CD8-positive, alpha-beta memory T cell (primary cell): Measurements from ENCODE around the gene PILRA. TPM values are rescaled to one million over a fixed set of nuclear protein-coding genes. Genes with fewer than 3 reads are reported as not detected.
"Not testable (repeated sequence)": the region's sequence is repeated elsewhere in the genome, so short reads cannot be mapped to it uniquely, and the experiment has no call there.

ENCODE experiments used
- CTCF ChIA-PET: fragments of 350-600 bp; sonication (Branson Sonifier 250); formaldehyde crosslinking; loops from one replicate; lab custom pipeline; 2021; ENCODE audit warnings: antibody characterized with exemption; lab: Charles Lee
- POLR2A ChIA-PET: fragments of 350-600 bp; sonication (Branson Sonifier 250); formaldehyde crosslinking; loops from one replicate; lab custom pipeline; 2021; ENCODE audit warnings: antibody characterized with exemption; lab: Charles Lee
- DNase-seq, 5 donors: peaks; one replicate each; pipeline versions ENCODE4 v3.0.0 to v3.0.0-alpha.2; 2020 to 2022; ENCODE audit warnings: mixed read lengths in 1 of 5
- H3K27ac ChIP-seq: one replicate; pipeline ENCODE4 v1.7.0; 2013; ENCODE audit warnings: low read depth, mild to moderate bottlenecking, low read length, moderate library complexity
- H3K27me3 ChIP-seq: 2 replicates; pipeline ENCODE4 v1.7.0; 2013; ENCODE audit warnings: low read length, mild to moderate bottlenecking; ENCODE audit not compliant: insufficient read depth, poor library complexity, severe bottlenecking
- H3K36me3 ChIP-seq: 2 replicates; pipeline ENCODE4 v1.7.0; 2013; ENCODE audit warnings: mild to moderate bottlenecking, low read length, moderate library complexity; ENCODE audit not compliant: insufficient read depth
- H3K4me1 ChIP-seq: 2 replicates; pipeline ENCODE4 v1.7.0; 2013; ENCODE audit warnings: mild to moderate bottlenecking, low read length, moderate library complexity; ENCODE audit not compliant: insufficient read depth
- H3K4me3 ChIP-seq: 2 replicates; pipeline ENCODE4 v1.7.0; 2013; ENCODE audit warnings: mild to moderate bottlenecking, low read length
- H3K9me3 ChIP-seq: 2 replicates; pipeline ENCODE4 v1.7.0; 2013; ENCODE audit warnings: mild to moderate bottlenecking, low read length
- H3K27ac Mint-ChIP-seq, 8 donors: one replicate each; pipeline ENCODE4 v1.8.0; 2020 to 2021; ENCODE audit warnings: mixed read lengths in 8 of 8, mild to moderate bottlenecking in 6 of 8, inconsistent platforms in 3 of 8, moderate library complexity in 3 of 8
- H3K27me3 Mint-ChIP-seq, 2 donors: one replicate each; pipeline ENCODE4 v1.8.0; 2020 to 2021; ENCODE audit warnings: mixed read lengths in 2 of 2, mild to moderate bottlenecking in 1 of 2, moderate library complexity in 1 of 2
- H3K36me3 Mint-ChIP-seq, 3 donors: one replicate each; pipeline ENCODE4 v1.8.0; 2020 to 2021; ENCODE audit warnings: mixed read lengths in 3 of 3, inconsistent platforms in 1 of 3, mild to moderate bottlenecking in 1 of 3
- H3K4me1 Mint-ChIP-seq, 3 donors: one replicate each; pipeline ENCODE4 v1.8.0; 2020 to 2021; ENCODE audit warnings: mixed read lengths in 3 of 3, inconsistent platforms in 1 of 3, mild to moderate bottlenecking in 1 of 3
- H3K4me3 Mint-ChIP-seq, 7 donors: one replicate each; pipeline ENCODE4 v1.8.0; 2020 to 2021; ENCODE audit warnings: mixed read lengths in 7 of 7, mild to moderate bottlenecking in 6 of 7, moderate library complexity in 4 of 7, inconsistent platforms in 2 of 7
- H3K9me3 Mint-ChIP-seq, 5 donors: one replicate each; pipeline ENCODE4 v1.8.0; 2020 to 2022; ENCODE audit warnings: mixed read lengths in 5 of 5, mild to moderate bottlenecking in 3 of 5, moderate library complexity in 2 of 5, inconsistent platforms in 1 of 5
- polyA plus RNA-seq: library from polyadenylated mRNA; unstranded; fragments of 300-500 nt; fragmentation: Illumina TruSeq; gene quantifications from one replicate; pipeline ENCODE4 v1.2.3, GENCODE V29; 2021
- total RNA-seq, 2 experiments: library from RNA; stranded (reverse); gene quantifications; one replicate each; pipeline ENCODE4 v1.2.3, GENCODE V29; 2021

Gene PILRA
- total and polyA plus RNA-seq, 3 experiments from 2014 or later: 0.37 to 1.9 (median 0.84) TPM

DNA sequence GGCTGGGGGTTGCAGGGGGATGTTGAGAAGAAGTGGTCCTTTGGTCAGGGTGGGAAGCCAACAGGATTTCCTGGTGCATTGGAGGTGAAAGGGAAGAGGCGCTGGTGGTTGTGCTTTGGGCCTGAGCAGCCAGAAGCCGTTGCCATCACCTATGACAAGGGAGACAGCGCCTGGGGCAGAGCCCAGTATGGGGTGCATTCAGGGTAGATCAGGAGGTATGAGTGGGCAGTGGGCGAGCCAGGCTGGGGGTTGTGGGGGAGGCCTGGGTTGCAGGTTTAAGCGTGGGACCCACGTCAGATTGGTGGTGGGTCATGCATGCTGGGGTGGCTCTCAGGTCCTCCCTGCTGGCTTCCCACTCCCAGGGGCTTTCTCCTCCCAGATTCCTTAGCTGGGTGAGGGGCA is 21.6 kb upstream of the PILRA start:
- peak overlapping the region; percentile 17 for H3K4me3 ChIP-seq

DNA sequence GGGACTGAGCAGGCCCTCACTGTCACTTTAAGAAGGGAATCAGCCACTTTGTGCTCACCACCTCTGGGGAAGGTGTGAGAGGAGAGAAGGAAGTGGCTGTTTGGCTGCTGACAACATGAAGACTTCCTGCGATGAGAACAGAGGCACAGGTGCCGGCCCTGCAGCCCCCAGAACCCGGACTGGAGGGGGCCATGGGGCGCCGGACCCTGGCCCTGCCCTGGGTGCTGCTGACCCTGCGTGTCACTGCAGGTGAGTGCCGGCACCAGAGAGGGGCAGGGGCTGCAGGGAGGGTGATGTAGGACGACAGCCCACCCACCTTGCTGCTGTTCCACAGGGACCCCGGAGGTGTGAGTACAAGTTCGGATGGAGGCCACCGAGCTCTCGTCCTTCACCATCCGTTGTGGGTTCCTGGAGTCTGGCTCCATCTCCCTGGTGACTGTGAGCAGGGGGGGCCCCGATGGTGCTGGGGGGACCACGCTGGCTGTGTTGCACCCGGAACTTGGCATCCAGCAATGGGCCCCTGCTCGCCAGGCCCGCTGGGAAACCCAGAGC is 21.0 kb upstream of the PILRA start:
- CTCF ChIA-PET, H3K9me3 Mint-ChIP-seq, POLR2A ChIA-PET, H3K9me3 ChIP-seq, H3K27me3 Mint-ChIP-seq, H3K27me3 ChIP-seq: not testable (repeated sequence)
- Histone ChIP-seq H3K4me3 (peak overlapping the region; percentile 54), H3K4me1 (peaks cover 29% of the 10 kb centered on the region), H3K27ac (peak overlapping the region; percentile 51), H3K36me3 (peaks cover 43% of the 10 kb centered on the region)
- Mint-ChIP-seq H3K4me1 (peaks cover 29 to 46% (median 31%) of the 10 kb centered on the region in 3 donors), H3K36me3 (peaks cover 3 to 72% (median 3%) of the 10 kb centered on the region in 3 donors), H3K27ac (peak overlapping the region; percentile 75 to 97 (median 94)), H3K4me3 (peak overlapping the region; percentile 80 to 96 (median 89))
- peak in 2 of 5 donors; percentile 26 to 41 for DNase-seq

More for the DNA sequence above, 21.6 kb upstream of the PILRA start:
- peak overlapping the region; percentile 81 to 97 (median 92) for H3K27ac Mint-ChIP-seq
- H3K27me3 ChIP-seq: no peaks in the 10 kb centered on the region
- peaks cover 45% of the 10 kb centered on the region for H3K36me3 ChIP-seq
- no peak overlapping the region for H3K27ac ChIP-seq
- H3K36me3 Mint-ChIP-seq: peaks cover 3 to 74% (median 3%) of the 10 kb centered on the region in 3 donors
- CTCF ChIA-PET: no interaction called here
- POLR2A ChIA-PET: no interaction called here
- H3K4me1 Mint-ChIP-seq: peaks cover 29 to 46% (median 31%) of the 10 kb centered on the region in 3 donors
- peaks cover 29% of the 10 kb centered on the region for H3K4me1 ChIP-seq
- no peaks in the 10 kb centered on the region for H3K9me3 Mint-ChIP-seq
- no peak for DNase-seq
- H3K27me3 Mint-ChIP-seq: no peaks in the 10 kb centered on the region
- H3K9me3 ChIP-seq: no peaks in the 10 kb centered on the region
- peak overlapping the region; percentile 80 to 96 (median 89) for H3K4me3 Mint-ChIP-seq

DNA sequence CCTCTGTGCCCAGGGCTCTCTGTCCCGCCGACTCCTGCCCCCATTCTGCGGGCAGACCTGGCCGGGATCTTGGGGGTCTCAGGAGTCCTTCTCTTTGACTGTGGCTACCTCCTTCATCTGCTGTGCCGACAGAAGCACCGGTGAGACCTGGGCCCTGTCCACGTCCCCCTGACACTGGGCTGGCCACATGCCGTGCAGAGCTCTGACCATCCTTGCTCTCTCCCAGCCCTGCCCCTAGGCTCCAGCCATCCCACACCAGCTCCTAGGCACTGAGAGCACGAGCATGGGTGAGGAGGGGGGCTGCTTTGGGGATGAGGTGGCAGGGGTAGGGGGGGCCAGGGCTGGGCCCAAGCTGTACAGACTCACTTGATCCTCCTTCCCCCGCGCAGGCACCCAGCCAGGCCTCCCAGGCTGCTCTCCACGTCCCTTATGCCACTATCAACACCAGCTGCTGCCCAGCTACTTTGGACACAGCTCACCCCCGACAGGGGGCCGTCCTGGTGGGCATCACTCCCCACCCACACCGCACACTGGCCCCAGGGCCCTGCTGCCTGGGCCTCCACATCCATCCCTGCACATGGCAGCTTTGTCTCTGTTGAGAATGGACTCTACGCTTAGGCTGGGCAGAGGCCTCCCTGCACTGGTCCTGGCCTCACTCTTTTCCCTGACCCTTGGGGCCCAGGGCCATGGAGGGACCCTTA is 20.2 kb upstream of the PILRA start:
- Mint-ChIP-seq H3K27ac (peak overlapping the region; percentile 86 to 97 (median 94)), H3K4me3 (peak overlapping the region; percentile 80 to 96 (median 89)), H3K9me3 (no peaks in the 10 kb centered on the region), H3K4me1 (peaks cover 29 to 46% (median 31%) of the 10 kb centered on the region in 3 donors), H3K27me3 (no peaks in the 10 kb centered on the region), H3K36me3 (peaks cover 3 to 73% (median 3%) of the 10 kb centered on the region in 3 donors)
- no peak for DNase-seq
- Histone ChIP-seq H3K4me1 (peaks cover 29% of the 10 kb centered on the region), H3K27ac (peak overlapping the region; percentile 51), H3K4me3 (peak overlapping the region; percentile 54), H3K36me3 (peaks cover 37% of the 10 kb centered on the region), H3K27me3 (no peaks in the 10 kb centered on the region), H3K9me3 (no peaks in the 10 kb centered on the region)
- ChIA-PET POLR2A (no interaction called here), CTCF (no interaction called here)

DNA sequence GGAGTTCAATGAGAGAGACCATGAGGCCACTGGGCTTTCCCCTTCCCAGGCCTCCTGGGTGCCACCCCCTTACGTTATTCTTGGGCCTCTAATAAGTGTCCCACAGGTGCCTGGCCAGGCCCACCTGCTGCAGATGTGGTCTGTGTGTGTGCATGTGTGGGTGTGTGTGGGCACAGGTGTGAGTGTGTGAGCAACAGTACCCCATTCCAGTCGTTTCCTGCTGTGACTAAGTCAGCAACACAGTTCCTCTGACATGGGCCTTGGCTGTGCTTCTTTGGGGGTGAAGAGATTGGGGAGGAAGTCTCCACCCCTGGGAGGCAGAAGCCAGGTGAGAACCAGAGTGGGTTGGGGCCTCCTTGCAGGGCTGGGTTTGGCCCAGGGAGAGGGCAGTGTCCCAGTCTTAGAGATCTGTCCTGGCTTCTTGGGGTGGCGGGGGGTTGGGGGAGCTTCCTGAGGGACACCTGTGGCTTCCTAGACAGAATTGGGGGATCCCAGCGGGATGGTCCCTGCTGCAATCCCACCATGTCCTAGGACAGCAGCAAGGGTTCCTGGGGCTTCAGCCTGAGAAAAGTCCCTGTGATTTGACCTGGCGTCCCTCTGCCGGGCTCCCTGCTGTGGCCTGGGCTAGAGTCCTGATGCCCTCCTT is 19.5 kb upstream of the PILRA start:
- H3K9me3 Mint-ChIP-seq: no peaks in the 10 kb centered on the region
- peaks cover 29% of the 10 kb centered on the region for H3K4me1 ChIP-seq
- peaks cover 44% of the 10 kb centered on the region for H3K36me3 ChIP-seq
- H3K27ac ChIP-seq: peak overlapping the region; percentile 51
- DNase-seq: peak in 3 of 5 donors; percentile 21 to 67 (median 45)
- peak overlapping the region; percentile 54 for H3K4me3 ChIP-seq
- H3K27ac Mint-ChIP-seq: peak overlapping the region; percentile 86 to 97 (median 94)
- peaks cover 29 to 46% (median 31%) of the 10 kb centered on the region in 3 donors for H3K4me1 Mint-ChIP-seq
- peaks cover 3 to 77% (median 4%) of the 10 kb centered on the region in 3 donors for H3K36me3 Mint-ChIP-seq
- no peaks in the 10 kb centered on the region for H3K27me3 ChIP-seq
- H3K4me3 Mint-ChIP-seq: peak overlapping the region; percentile 80 to 96 (median 89)
- ChIA-PET CTCF (no interaction called here), POLR2A (no interaction called here)
- H3K9me3 ChIP-seq: no peaks in the 10 kb centered on the region
- H3K27me3 Mint-ChIP-seq: no peaks in the 10 kb centered on the region

DNA sequence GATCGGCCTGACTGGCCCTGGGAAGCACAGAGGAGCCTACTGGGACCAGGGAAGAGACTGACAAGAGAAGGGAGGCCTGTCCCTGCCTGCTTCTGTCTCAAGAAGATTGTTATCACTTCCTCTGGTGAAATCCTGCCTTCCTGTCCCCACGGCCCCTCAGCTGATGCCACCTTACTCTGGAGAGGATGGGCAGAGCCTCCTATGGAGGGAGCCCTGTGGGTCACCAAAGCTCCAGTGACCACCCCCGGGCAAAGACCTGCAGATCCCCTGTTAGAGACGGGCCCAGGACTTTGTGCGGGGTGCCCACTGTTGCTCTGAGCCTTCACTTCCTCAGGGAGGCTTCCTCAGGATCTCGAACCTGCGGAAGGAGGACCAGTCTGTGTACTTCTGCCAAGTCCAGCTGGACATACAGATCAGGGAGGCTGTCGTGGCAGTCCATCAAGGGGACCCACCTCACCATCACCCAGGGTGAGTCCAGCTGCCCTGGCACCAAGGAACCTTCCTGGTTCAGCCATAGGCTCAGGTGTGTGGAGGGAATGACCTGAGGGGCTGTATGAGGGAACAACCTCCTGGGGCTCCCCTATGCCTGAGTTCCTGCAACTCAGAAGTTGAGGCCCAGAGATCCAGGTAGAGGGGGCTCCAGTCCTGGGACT is 16.7 kb upstream of the PILRA start:
- Mint-ChIP-seq H3K27ac (peak overlapping the region in 5 of 8 donors; percentile 21 to 78 (median 29)), H3K4me3 (no peak overlapping the region), H3K9me3 (no peaks in the 10 kb centered on the region), H3K27me3 (no peaks in the 10 kb centered on the region), H3K36me3 (peaks cover 0 to 77% (median 13%) of the 10 kb centered on the region in 3 donors), H3K4me1 (peaks cover 15 to 31% (median 25%) of the 10 kb centered on the region in 3 donors)
- H3K36me3 ChIP-seq: peaks cover 58% of the 10 kb centered on the region
- DNase-seq: no peak
- POLR2A ChIA-PET: no interaction called here
- H3K27me3 ChIP-seq: no peaks in the 10 kb centered on the region
- peaks cover 24% of the 10 kb centered on the region for H3K4me1 ChIP-seq
- no peaks in the 10 kb centered on the region for H3K9me3 ChIP-seq
- H3K4me3 ChIP-seq: no peak overlapping the region
- CTCF ChIA-PET: interaction anchor here (1.4 kb wide), 2 partner anchors 10 to 154 kb away, joined by 3 to 4 read pairs; no protein-coding TSS in a partner anchor
- no peak overlapping the region for H3K27ac ChIP-seq

DNA sequence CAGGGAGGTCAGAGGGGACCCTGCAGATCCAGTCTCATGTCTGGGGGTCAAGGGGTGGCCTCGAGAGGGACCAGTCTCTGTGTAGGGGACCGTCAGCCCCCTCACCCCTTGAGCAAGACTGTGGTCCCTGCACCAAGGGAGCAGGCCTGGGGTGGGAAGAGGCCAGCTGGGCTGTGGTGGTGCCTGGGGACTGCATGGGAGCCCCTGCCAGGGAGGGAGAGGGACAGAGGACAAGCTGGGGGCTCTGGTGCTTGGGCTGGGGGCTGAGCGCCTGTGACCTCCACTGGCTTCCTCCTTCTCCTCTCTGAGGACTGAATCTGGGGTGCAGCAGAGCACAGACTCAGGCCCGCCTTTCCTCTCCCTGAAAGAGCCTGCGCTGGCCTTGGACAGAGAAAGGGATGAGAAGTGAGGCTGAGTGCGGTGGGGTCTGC is 16.1 kb upstream of the PILRA start:
- H3K27ac ChIP-seq: no peak overlapping the region
- H3K36me3 ChIP-seq: peaks cover 58% of the 10 kb centered on the region
- H3K36me3 Mint-ChIP-seq: peaks cover 2 to 82% (median 16%) of the 10 kb centered on the region in 3 donors
- no peaks in the 10 kb centered on the region for H3K9me3 Mint-ChIP-seq
- no peaks in the 10 kb centered on the region for H3K27me3 Mint-ChIP-seq
- CTCF ChIA-PET: interaction anchor here (1.4 kb wide), 1 partner anchor 154 kb away, joined by 3 read pairs; no protein-coding TSS in a partner anchor
- DNase-seq: no peak
- H3K9me3 ChIP-seq: no peaks in the 10 kb centered on the region
- H3K27me3 ChIP-seq: no peaks in the 10 kb centered on the region
- no peak overlapping the region for H3K4me3 Mint-ChIP-seq
- H3K4me3 ChIP-seq: no peak overlapping the region
- H3K4me1 Mint-ChIP-seq: peaks cover 10 to 30% (median 22%) of the 10 kb centered on the region in 3 donors
- POLR2A ChIA-PET: no interaction called here
- H3K4me1 ChIP-seq: peaks cover 19% of the 10 kb centered on the region
- H3K27ac Mint-ChIP-seq: peak overlapping the region in 4 of 8 donors; percentile 23 to 93 (median 72)

DNA sequence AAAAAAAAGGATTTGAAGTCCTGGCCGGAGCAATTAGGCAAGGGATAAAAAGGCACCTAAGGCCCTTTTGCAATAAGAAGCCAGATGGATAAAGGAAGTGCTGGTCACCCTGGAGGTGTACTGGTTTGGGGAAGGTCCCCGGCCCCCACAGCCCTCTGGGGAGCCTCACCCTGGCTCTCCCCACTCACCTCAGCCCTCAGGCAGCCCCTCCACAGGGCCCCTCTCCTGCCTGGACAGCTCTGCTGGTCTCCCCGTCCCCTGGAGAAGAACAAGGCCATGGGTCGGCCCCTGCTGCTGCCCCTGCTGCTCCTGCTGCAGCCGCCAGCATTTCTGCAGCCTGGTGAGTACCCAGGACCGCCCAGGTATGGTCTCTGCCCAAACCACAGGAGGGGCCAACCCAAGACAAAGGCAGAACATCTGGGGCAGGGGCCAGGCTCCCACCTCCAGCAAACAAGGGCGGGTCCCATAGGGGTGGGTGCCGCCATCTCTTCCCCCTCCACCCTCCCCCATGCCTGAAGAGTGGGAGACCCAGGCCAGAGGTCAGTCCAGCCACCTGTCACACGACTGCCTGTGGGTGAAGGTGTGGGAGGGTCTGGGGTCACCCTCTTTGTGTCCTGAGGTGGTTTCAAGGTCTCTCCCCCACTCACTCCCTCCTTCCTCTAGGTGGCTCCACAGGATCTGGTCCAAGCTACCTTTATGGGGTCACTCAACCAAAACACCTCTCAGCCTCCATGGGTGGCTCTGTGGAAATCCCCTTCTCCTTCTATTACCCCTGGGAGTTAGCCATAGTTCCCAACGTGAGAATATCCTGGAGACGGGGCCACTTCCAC is 15.0 kb upstream of the PILRA start, which contains the start of gene PILRB:
Gene PILRB, plus strand, starts transcription at position 91 of the 830 bp plus-strand sequence. Its CDS starts 186 bp downstream, at position 277.
- Mint-ChIP-seq H3K27ac (peak within 1 kb of the TSS in 6 of 8 donors; percentile 17 to 93 (median 68)), H3K4me1 (peaks cover 9 to 25% (median 17%) of the 10 kb centered on the region in 3 donors), H3K4me3 (no peak within 1 kb of the TSS), H3K9me3 (no peaks in the 10 kb centered on the region), H3K36me3 (peaks cover 6 to 90% (median 20%) of the 10 kb centered on the region in 3 donors), H3K27me3 (no peaks in the 10 kb centered on the region)
- DNase-seq: no peak
- H3K27ac ChIP-seq: no peak within 1 kb of the TSS
- POLR2A ChIA-PET: no interaction called here
- CTCF ChIA-PET: no interaction called here
- H3K9me3 ChIP-seq: no peaks in the 10 kb centered on the region
- no peak within 1 kb of the TSS for H3K4me3 ChIP-seq
- H3K4me1 ChIP-seq: peaks cover 15% of the 10 kb centered on the region
- no peaks in the 10 kb centered on the region for H3K27me3 ChIP-seq
- H3K36me3 ChIP-seq: peaks cover 58% of the 10 kb centered on the region
